ENCODE measurements around the gene AHCYL2. TPM values are rescaled to one million over a fixed set of nuclear protein-coding genes. Genes with fewer than 3 reads are reported as not detected.
A peak's percentile ranks its signal among the peaks of the same experiment; 100 is the strongest.

Gene AHCYL2
- total RNA-seq, 1 experiment from 2014 or later: 20.2 TPM

- ChIA-PET POLR2A (no interaction called here), CTCF (interaction anchor here (0.6 to 1.2 kb wide), 2 partner anchors 25 to 96 kb away, joined by 3 read pairs; no protein-coding TSS in a partner anchor)
- BruUV-seq (replicated peaks): no TSS peak
- DNase-seq (ENCODE audit: low read depth, low spot score): no peak
- Histone ChIP-seq H3K36me3 (ENCODE audit: control insufficient read depth, insufficient read depth, low read length) (no peaks in the 10 kb centered on the region), H3K27ac (ENCODE audit: low read length) (no peak overlapping the region), H3K9me3 (ENCODE audit: control insufficient read depth, insufficient read depth, low read depth, low read length) (no peaks in the 10 kb centered on the region), H3K4me3 (ENCODE audit: low read depth in 2 of 2, low read length in 2 of 2) (peak overlapping the region; percentile 45 to 56), H3K4me1 (ENCODE audit: control insufficient read depth, insufficient read depth, low read length) (no peaks in the 10 kb centered on the region), H3K27me3 (ENCODE audit: control insufficient read depth, insufficient read depth, low read length) (peaks cover 14% of the 10 kb centered on the region)
- intact Hi-C loops (cut with micrococcal nuclease; ENCODE audit: unreplicated experiment): no loop called here
- TF ChIP-seq SIN3A (IDR thresholded peaks at IDR 0.05; ENCODE audit: borderline replicate concordance, insufficient read depth, low read depth, low read length) (no peak), TCF7L2 (IDR thresholded peaks at IDR 0.05; ENCODE audit: low read depth, low read length) (no peak), POLR2AphosphoS5 (IDR thresholded peaks at IDR 0.05; ENCODE audit: low read depth, low read length) (no peak)
- TF ChIP-seq, protein P1, sequence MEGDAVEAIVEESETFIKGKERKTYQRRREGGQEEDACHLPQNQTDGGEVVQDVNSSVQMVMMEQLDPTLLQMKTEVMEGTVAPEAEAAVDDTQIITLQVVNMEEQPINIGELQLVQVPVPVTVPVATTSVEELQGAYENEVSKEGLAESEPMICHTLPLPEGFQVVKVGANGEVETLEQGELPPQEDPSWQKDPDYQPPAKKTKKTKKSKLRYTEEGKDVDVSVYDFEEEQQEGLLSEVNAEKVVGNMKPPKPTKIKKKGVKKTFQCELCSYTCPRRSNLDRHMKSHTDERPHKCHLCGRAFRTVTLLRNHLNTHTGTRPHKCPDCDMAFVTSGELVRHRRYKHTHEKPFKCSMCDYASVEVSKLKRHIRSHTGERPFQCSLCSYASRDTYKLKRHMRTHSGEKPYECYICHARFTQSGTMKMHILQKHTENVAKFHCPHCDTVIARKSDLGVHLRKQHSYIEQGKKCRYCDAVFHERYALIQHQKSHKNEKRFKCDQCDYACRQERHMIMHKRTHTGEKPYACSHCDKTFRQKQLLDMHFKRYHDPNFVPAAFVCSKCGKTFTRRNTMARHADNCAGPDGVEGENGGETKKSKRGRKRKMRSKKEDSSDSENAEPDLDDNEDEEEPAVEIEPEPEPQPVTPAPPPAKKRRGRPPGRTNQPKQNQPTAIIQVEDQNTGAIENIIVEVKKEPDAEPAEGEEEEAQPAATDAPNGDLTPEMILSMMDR (IDR thresholded peaks at IDR 0.05): no peak
- TF ChIP-seq, protein P2, sequence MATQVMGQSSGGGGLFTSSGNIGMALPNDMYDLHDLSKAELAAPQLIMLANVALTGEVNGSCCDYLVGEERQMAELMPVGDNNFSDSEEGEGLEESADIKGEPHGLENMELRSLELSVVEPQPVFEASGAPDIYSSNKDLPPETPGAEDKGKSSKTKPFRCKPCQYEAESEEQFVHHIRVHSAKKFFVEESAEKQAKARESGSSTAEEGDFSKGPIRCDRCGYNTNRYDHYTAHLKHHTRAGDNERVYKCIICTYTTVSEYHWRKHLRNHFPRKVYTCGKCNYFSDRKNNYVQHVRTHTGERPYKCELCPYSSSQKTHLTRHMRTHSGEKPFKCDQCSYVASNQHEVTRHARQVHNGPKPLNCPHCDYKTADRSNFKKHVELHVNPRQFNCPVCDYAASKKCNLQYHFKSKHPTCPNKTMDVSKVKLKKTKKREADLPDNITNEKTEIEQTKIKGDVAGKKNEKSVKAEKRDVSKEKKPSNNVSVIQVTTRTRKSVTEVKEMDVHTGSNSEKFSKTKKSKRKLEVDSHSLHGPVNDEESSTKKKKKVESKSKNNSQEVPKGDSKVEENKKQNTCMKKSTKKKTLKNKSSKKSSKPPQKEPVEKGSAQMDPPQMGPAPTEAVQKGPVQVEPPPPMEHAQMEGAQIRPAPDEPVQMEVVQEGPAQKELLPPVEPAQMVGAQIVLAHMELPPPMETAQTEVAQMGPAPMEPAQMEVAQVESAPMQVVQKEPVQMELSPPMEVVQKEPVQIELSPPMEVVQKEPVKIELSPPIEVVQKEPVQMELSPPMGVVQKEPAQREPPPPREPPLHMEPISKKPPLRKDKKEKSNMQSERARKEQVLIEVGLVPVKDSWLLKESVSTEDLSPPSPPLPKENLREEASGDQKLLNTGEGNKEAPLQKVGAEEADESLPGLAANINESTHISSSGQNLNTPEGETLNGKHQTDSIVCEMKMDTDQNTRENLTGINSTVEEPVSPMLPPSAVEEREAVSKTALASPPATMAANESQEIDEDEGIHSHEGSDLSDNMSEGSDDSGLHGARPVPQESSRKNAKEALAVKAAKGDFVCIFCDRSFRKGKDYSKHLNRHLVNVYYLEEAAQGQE (IDR thresholded peaks at IDR 0.05; ENCODE audit: insufficient read depth in 1 of 2, low read depth in 2 of 2, low read length in 1 of 2): no peak
- peak; percentile 60; the same call in 1 of the 2 replicates for ATAC-seq
- in situ Hi-C loops (cut with HindIII; ENCODE audit: low pct_unique_long_range_greater_than_20kb, low sequenced_read_pairs): no loop called here
These were observed 35.8 kb upstream of the AHCYL2 start for GRCh38 chr7:129188892-129189660.

DNA sequence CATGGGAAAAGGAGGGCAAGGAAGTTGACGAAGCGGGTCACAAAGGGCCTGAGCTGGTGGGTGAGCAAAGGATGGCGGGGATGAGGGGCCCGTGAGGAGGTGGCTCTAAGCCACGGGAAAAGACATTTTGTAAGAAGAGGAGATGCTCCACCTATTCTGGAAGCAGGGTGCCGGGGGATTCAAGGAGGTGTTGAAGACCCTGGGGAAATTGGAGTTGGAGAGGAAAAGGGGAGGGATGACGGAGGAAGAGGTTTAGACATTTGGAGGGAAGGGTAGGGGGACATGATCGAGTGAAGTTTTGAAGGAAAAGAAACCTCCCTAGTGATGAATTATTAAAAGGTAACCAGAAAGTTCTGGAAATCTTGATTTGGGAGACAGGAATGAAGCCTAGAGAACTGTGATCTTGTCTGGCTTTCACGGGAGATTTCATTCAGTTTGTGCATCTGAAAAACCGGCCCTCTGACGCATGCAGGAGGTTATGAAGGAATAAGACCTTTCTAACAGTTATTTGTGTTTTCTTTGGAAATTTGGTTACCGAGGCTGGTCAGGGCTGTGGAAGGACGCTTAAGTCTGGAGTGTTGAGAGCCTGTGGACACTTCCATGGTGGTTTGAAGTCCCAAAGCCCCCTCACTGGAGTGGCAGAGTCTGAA, 35.0 kb upstream of the AHCYL2 start:
- Histone ChIP-seq H3K36me3 (ENCODE audit: control insufficient read depth, insufficient read depth, low read length) (no peaks in the 10 kb centered on the region), H3K9me3 (ENCODE audit: control insufficient read depth, insufficient read depth, low read depth, low read length) (no peaks in the 10 kb centered on the region), H3K27me3 (ENCODE audit: control insufficient read depth, insufficient read depth, low read length) (peaks cover 14% of the 10 kb centered on the region), H3K4me1 (ENCODE audit: control insufficient read depth, insufficient read depth, low read length) (no peaks in the 10 kb centered on the region), H3K27ac (ENCODE audit: low read length) (no peak overlapping the region), H3K4me3 (ENCODE audit: low read depth in 2 of 2, low read length in 2 of 2) (peak overlapping the region; percentile 33 to 56; a peak in 3 of 4 replicates)
- in situ Hi-C loops (cut with HindIII; ENCODE audit: low pct_unique_long_range_greater_than_20kb, low sequenced_read_pairs) (no loop called here), intact Hi-C loops (cut with micrococcal nuclease; ENCODE audit: unreplicated experiment) (no loop called here)
- ATAC-seq (no peak), DNase-seq (ENCODE audit: low read depth, low spot score) (no peak)
- TF ChIP-seq, protein P2 (IDR thresholded peaks at IDR 0.05; ENCODE audit: insufficient read depth in 1 of 2, low read depth in 2 of 2, low read length in 1 of 2): no peak
- no peak for TF ChIP-seq TCF7L2 (IDR thresholded peaks at IDR 0.05; ENCODE audit: low read depth, low read length)
- TF ChIP-seq POLR2AphosphoS5 (IDR thresholded peaks at IDR 0.05; ENCODE audit: low read depth, low read length): no peak
- TF ChIP-seq, protein P1 (IDR thresholded peaks at IDR 0.05): no peak
- no peak for TF ChIP-seq SIN3A (IDR thresholded peaks at IDR 0.05; ENCODE audit: borderline replicate concordance, insufficient read depth, low read depth, low read length)
- ChIA-PET CTCF (interaction anchor here (0.6 kb wide), 1 partner anchor 97 kb away, joined by 3 read pairs; no protein-coding TSS in a partner anchor), POLR2A (no interaction called here)
- BruUV-seq (replicated peaks): no TSS peak
